OCI-LY7 (cell line): ENCODE measurements around the gene FMN1.

Experiments used
- CTCF ChIP-seq: fragments of 200-600 bp; sonication (generic); conservative IDR thresholded peaks from 2 replicates; pipeline ENCODE4 v1.5.1; 2014; ENCODE audit warnings: mild to moderate bottlenecking, antibody characterized with exemption, low read length, moderate library complexity, mixed read lengths
- EZH2phosphoT487 ChIP-seq: fragments of 200-600 bp; sonication (generic); IDR thresholded peaks from 2 replicates; pipeline ENCODE4 v1.6.1; 2018; ENCODE audit warnings: low read depth, borderline replicate concordance, mild to moderate bottlenecking, mixed run types, antibody characterized with exemption, low read length, moderate library complexity, mixed read lengths

- TF ChIP-seq CTCF (no peak), EZH2phosphoT487 (no peak)
Measured at GRCh38 chr15:32738666-32739065, 455.8 kb downstream of the FMN1 start.
